GM11168 (cell line): ENCODE data around the gene CDC42.
"Not testable (repeated sequence)": the region's sequence is repeated elsewhere in the genome, so short reads cannot be mapped to it uniquely, and the experiment has no call there.

Experiments used
- in situ Hi-C: fragments of 300-500 bp; cut with MboI; formaldehyde crosslinking; loops from one replicate; pipeline ENCODE4 v1.12.0; 2022; ENCODE audit warnings: low sequenced_read_pairs; ENCODE audit not compliant: unreplicated experiment

The CDC42 gene

GRCh38 chr1:22052115-22053016, at the start of gene CDC42:
TSS of gene CDC42 (plus strand) at chr1:22052709. CDS start at chr1:22078479, 25,770 bp downstream.
- in situ Hi-C loops: no loop called here

DNA sequence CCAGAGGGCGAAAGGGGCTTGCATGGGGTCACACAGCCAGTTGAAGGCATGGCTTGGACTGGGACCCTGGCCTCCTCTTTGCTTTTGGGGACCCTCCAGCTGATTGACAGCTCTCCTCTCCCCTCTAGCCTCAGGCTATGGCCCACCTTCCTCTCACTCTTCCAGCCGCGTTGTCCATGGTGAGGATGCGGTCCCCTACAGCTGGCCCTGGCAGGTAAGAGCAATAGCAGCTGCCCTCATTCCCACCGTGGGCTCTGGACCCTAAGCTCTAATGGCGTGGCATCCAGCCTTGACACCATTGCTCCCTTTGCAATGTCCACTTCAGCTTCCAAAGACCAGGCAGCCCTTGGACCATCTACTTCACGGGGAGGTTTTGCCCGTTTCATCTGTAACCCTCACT, 49.6 kb upstream of the CDC42 start:
- in situ Hi-C loops: not testable (repeated sequence)

DNA sequence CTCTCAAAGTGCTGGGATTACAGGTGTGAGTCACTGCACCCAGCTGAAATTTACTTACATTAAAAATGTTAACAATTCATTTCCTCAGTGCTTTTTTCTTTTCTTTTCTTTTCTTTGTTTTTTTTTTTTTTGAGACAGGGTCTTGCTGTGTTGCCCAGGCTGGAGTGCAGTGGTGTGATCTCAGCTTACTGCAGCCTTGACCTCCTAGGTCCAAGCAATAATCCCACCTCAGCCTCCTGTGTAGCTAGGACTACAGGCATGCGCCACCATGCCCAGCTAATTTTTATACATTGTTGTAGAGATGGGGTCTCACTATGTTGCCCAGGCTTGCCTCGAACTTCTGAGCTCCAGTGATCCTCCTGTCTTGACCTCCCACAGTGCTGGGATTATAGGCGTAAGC, 48.5 kb upstream of the CDC42 start:
- in situ Hi-C loops: not testable (repeated sequence)

DNA sequence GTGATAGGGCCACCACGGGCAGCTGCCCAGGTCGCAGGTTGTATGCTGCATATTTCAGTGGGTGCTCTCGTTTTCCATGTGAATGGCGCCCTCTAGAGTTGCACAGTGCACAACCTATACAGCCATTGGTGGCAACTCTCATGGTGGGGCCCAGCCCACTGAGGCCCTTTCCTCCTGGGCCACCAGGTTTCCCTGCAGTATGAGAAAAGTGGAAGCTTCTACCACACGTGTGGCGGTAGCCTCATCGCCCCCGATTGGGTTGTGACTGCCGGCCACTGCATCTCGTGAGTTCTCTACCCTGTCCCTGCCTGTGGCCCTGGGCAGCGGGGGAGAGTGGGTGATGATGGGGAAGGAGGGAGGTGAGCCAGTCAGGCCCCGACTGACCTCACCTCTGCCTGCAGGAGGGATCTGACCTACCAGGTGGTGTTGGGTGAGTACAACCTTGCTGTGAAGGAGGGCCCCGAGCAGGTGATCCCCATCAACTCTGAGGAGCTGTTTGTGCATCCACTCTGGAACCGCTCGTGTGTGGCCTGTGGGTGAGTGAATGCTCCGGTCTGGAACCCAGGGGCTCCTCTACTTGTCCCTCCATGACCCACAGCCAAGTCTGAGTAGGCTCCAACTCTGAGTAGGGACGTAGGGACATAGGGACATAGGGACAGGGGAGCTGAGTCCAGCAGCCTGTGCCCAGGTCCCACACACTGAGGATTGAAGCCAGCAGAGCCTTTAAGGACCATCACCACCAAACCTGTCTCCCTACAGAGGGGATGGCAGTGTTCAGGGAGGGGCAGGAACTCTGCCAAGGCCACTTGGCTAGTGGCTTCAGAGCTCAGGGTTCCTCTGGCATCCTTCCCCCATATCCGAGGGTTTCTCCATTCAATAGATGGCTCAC, 47.0 kb upstream of the CDC42 start:
- in situ Hi-C loops: not testable (repeated sequence)

- in situ Hi-C loops: not testable (repeated sequence)
Measured at GRCh38 chr1:22006736-22007135, 45.8 kb upstream of the CDC42 start.

- in situ Hi-C loops: not testable (repeated sequence)
Measured at GRCh38 chr1:22007262-22007661, 45.2 kb upstream of the CDC42 start.

- in situ Hi-C loops: not testable (repeated sequence)
Measured at GRCh38 chr1:22009566-22009965, 42.9 kb upstream of the CDC42 start.

DNA sequence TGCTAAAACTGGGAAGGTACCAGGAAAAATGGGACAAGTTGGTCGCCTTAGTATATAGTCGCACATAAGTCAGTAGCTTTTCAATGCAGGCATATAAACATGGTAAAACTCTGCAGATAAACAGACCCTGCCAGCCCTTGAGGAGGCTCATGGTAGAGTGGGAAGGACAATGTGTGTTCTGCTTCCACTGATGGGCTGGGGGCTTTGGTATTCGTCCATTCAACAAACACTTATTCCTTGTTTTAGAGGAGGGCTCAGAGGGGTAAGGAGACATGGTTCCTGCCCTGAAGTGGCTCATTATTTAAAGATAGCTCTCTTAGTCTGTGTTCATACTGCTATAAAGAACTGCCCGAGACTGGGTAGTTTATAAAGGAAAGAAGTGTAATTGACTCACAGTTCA, 39.8 kb upstream of the CDC42 start:
- in situ Hi-C loops: not testable (repeated sequence)

- in situ Hi-C loops: not testable (repeated sequence)
Measured at GRCh38 chr1:22014575-22015206, 37.8 kb upstream of the CDC42 start.

DNA sequence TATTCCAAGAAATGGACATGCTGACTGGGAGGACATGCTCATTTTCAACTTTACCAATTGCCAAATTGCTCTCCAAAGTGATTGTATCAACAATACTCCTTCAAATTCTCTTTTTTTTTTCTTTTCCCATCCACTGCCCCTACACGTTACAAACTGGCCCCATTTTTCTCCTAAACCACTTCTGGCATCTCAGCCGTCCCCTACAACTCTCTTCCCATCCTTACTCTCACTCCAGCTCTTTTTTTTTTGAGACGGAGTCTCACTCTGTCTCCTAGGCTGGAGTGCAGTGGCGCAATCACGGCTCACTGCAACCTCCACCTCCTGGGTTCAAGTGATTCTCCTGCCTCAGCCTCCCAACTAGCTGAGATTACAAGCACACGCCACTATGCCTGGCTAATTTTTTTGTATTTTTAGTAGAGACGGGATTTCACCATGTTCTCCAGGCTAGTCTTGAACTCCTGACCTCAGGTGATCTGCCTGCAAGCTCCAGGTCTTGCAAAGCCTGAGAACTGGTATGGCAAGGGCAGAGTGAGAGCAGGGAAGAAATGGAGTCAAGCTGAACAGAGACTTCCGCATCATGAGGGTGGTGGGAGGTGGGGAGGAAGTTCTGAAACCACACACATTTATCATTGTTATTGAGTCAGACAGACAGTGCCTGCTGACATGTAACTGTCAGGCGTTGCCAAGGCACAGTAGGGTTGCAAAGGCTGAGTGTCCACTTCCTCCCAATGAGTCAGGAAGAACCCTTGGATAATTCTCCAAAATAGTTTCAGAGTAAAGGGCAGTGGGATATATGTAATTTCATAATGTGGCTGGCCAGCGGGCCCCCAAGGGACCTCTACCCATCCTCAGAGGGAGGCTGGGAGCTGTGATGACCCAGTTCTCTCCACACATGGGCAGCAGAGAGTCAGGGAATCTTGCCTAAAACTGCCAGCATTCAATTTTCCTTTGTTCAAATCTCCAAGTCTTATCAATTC, 33.6 kb upstream of the CDC42 start:
- in situ Hi-C loops: no loop called here

DNA sequence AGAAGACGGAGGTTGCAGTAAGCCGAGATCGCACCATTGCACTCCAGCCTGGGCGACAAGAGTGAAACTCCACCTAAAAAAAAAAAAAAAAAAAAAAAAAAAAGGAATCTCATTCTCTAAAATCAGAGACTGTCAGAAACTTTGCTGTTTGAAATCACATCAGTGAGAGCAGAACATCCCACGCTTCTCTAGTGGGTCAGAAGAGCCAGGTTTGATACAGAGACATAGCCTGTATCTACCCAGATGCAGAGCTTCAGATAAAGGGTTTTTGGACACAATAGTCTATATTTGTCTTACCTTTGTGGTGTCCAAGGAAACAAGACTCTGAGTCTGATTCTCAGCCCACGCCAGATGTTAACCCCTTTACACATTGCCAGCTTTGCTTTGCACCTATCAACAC, 31.4 kb upstream of the CDC42 start:
- in situ Hi-C loops: no loop called here

GRCh38 chr1:22024485-22025367, 27.8 kb upstream of the CDC42 start:
- in situ Hi-C loops: no loop called here

- in situ Hi-C loops: no loop called here
Measured at GRCh38 chr1:22025368-22026155, 26.9 kb upstream of the CDC42 start.

DNA sequence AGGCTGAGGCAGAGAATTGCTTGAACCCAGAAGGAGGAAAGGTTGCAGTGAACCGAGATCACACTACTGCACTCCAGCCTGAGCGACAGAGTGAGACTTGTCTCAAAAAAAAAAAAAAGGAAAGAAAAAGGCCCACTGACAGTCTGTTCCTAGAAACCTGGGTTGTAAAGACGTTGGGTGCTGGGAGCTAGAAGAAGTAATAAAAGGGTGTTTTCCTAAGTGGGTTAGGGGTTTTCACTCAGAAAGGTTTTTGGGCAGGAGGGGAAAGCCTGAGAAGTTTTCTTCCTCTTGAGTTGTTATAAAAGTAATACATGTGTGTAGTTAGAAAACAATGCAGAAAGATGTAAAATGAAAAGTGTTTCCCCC, 25.6 kb upstream of the CDC42 start:
- in situ Hi-C loops: no loop called here

DNA sequence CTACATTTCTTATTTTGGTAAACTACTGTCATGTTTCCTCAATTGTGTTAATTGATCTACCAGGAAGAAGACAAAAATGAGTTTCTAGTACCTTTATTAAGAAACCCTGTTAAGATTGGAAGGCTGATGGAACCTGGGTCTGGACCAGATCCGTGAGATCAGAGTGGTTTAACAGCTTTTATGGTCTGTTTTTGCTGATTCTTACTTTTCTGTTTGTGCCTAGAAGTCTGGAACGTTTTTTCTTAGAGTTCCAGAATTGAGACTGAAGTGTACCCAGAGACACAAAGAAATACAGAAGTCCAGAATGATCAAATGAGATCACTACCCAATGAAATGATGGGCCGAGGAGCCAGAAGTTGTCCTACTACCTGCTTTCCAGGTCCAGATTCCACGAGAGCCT, 22.5 kb upstream of the CDC42 start:
- in situ Hi-C loops: no loop called here

DNA sequence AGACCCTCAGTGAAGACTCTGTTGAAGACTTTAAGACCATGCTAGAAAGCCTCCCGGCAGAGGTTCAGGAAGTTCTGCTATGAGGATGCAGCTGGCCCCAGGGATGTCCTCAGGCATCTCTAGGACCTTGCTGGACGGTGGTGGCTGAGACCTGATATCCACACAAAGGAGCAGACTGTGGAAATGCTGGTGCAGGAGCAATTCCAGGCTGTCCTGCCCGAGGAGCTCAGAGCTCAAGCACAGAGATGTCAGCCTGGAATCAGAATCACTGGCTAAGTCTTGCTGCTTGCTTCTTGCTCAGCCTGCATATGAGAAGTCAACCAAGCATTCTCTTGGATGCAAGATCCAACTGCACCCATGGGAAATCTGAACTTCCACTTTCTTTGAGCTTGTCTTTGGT, 22.0 kb upstream of the CDC42 start:
- in situ Hi-C loops: no loop called here

- in situ Hi-C loops: no loop called here
Measured at GRCh38 chr1:22031214-22031962, 21.1 kb upstream of the CDC42 start.
